DOHH2 (cell line): Measurements from ENCODE around the gene GREB1.

Experiments
- EZH2phosphoT487 ChIP-seq: fragments of 200-600 bp; sonication (generic); IDR thresholded peaks from 2 replicates; pipeline ENCODE4 v1.6.1; 2017; ENCODE audit warnings: borderline replicate concordance, mild to moderate bottlenecking, antibody characterized with exemption, low read length, moderate library complexity, mixed read lengths
- TF ChIP-seq, protein P1 (sequence below): fragments of 200-600 bp; sonication (generic); IDR thresholded peaks from one replicate; pipeline ENCODE4 v1.5.1; 2014; ENCODE audit warnings: antibody characterized with exemption, mild to moderate bottlenecking, low read depth, low read length; ENCODE audit not compliant: poor library complexity, severe bottlenecking

DNA sequence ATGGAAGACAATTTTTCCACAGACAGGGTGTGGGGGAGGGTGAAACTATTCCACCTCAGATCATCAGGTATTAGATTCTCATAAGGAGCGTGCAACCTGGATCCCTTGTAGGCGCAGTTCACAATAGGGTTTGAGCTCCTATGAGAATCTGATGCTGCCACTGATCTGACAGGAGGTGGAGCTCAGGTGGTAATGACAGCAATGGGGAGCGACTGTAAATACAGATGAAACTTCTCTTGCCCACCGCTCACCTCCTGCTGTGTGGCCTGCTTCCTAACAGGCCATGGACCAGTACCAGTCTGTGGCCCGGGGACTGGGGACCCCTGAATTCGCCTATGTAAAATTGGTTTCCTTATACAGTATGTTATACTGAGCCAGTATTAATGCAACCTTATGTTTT, 40.6 kb upstream of the GREB1 start:
- TF ChIP-seq, protein P1, sequence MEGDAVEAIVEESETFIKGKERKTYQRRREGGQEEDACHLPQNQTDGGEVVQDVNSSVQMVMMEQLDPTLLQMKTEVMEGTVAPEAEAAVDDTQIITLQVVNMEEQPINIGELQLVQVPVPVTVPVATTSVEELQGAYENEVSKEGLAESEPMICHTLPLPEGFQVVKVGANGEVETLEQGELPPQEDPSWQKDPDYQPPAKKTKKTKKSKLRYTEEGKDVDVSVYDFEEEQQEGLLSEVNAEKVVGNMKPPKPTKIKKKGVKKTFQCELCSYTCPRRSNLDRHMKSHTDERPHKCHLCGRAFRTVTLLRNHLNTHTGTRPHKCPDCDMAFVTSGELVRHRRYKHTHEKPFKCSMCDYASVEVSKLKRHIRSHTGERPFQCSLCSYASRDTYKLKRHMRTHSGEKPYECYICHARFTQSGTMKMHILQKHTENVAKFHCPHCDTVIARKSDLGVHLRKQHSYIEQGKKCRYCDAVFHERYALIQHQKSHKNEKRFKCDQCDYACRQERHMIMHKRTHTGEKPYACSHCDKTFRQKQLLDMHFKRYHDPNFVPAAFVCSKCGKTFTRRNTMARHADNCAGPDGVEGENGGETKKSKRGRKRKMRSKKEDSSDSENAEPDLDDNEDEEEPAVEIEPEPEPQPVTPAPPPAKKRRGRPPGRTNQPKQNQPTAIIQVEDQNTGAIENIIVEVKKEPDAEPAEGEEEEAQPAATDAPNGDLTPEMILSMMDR = no peak
- TF ChIP-seq EZH2phosphoT487 = no peak
